ENCODE results near the gene CENPE.

CENPE gene

DNA sequence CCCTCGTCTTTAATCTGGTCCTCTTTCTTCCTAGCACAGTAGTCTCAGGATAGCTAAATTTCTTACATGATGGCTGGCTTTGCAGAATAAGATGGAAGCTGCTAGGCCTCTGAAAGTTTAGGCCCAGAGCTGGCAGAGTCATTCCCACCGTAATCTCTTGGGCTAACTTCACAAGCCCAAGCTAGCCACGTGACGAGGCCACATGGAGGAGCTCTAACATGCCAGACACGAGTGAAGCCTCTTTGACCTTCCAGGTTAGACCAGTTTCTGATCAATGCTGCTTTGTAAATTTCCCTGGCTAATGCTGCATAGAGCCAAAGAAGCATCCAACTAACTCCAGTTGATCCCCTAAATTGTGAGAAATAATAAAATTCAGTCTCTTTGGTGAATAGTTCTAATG, 9.5 kb upstream of the CENPE start:
- Histone ChIP-seq H3F3A (ENCODE audit: control insufficient read depth, insufficient read depth) (no peaks in the 10 kb centered on the region), H3K27me3 (ENCODE audit: control insufficient read depth, low read length) (no peaks in the 10 kb centered on the region), H3K79me2 (ENCODE audit: control insufficient read depth, low read length) (no peaks in the 10 kb centered on the region), H3K9me3 (ENCODE audit: control insufficient read depth, insufficient read depth, low read length) (no peaks in the 10 kb centered on the region), H3K27ac (ENCODE audit: low read depth, low read length) (no peak overlapping the region), H3K9me2 (replicated peaks; ENCODE audit: control insufficient read depth, low read length) (no peaks in the 10 kb centered on the region; the same call in 1 of the 2 replicates), H3K36me3 (ENCODE audit: control insufficient read depth, low read length) (no peaks in the 10 kb centered on the region), H3K4me3 (ENCODE audit: low read length) (no peak overlapping the region), H4K20me1 (ENCODE audit: control insufficient read depth, insufficient read depth, low read depth, low read length) (no peaks in the 10 kb centered on the region), H3K4me1 (ENCODE audit: control insufficient read depth, low read length) (no peaks in the 10 kb centered on the region), H3K4me2 (ENCODE audit: low read length) (no peak overlapping the region)
- TF ChIP-seq, protein P1, sequence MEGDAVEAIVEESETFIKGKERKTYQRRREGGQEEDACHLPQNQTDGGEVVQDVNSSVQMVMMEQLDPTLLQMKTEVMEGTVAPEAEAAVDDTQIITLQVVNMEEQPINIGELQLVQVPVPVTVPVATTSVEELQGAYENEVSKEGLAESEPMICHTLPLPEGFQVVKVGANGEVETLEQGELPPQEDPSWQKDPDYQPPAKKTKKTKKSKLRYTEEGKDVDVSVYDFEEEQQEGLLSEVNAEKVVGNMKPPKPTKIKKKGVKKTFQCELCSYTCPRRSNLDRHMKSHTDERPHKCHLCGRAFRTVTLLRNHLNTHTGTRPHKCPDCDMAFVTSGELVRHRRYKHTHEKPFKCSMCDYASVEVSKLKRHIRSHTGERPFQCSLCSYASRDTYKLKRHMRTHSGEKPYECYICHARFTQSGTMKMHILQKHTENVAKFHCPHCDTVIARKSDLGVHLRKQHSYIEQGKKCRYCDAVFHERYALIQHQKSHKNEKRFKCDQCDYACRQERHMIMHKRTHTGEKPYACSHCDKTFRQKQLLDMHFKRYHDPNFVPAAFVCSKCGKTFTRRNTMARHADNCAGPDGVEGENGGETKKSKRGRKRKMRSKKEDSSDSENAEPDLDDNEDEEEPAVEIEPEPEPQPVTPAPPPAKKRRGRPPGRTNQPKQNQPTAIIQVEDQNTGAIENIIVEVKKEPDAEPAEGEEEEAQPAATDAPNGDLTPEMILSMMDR (IDR thresholded peaks at IDR 0.05; ENCODE audit: low read depth, low read length, poor library complexity, severe bottlenecking): no peak
- no peak for TF ChIP-seq EZH2phosphoT487 (IDR thresholded peaks at IDR 0.05; ENCODE audit: borderline replicate concordance, low read length)

DNA sequence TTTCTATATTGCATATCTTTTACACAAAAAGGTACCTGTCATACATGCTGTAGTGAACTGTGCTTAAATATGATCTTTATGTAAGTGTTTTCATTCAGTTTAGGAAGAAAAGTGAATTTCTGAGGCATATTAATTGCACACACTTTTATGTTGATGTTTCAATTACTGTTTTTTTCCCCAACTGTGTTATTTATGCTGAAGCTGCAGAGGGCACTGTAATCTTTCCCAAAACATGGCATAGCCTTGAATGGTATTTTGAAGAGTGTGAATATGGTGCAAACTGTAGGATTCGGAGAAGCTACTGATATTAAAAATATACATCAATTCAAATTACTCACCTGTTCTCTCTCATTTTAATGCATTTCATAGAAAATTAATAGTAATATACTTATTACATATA, 6.0 kb upstream of the CENPE start:
- Histone ChIP-seq H3K4me1 (ENCODE audit: control insufficient read depth, low read length) (no peaks in the 10 kb centered on the region), H3K9me2 (replicated peaks; ENCODE audit: control insufficient read depth, low read length) (no peaks in the 10 kb centered on the region), H3K79me2 (ENCODE audit: control insufficient read depth, low read length) (no peaks in the 10 kb centered on the region), H3K27ac (ENCODE audit: low read depth, low read length) (no peak overlapping the region), H3K4me3 (ENCODE audit: low read length) (no peak overlapping the region), H4K20me1 (ENCODE audit: control insufficient read depth, insufficient read depth, low read depth, low read length) (no peaks in the 10 kb centered on the region), H3K9me3 (ENCODE audit: control insufficient read depth, insufficient read depth, low read length) (no peaks in the 10 kb centered on the region), H3F3A (ENCODE audit: control insufficient read depth, insufficient read depth) (no peaks in the 10 kb centered on the region), H3K36me3 (ENCODE audit: control insufficient read depth, low read length) (no peaks in the 10 kb centered on the region), H3K27me3 (ENCODE audit: control insufficient read depth, low read length) (no peaks in the 10 kb centered on the region), H3K4me2 (ENCODE audit: low read length) (no peak overlapping the region)
- TF ChIP-seq, protein P1 (IDR thresholded peaks at IDR 0.05; ENCODE audit: low read depth, low read length, poor library complexity, severe bottlenecking): peak; percentile 23
- no peak for TF ChIP-seq EZH2phosphoT487 (IDR thresholded peaks at IDR 0.05; ENCODE audit: borderline replicate concordance, low read length)

DNA sequence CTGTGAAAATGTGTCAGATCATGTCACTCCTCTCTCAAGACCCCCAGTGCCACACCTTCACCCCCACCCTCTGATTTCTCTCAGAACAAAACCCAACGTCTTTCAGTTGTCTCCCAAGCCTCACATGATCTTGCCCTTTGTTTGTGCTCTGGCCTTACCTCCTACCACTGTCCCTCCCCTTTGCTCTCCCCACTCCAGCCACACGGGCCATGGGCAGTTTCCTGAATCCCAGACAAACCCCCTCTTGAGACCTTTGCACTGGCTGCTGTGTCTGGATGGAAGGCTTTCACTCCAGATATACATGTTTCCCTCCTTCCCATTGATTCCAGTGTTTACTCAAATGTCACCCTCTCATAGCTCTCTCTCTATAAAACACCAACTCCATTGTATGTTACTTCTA, 3.6 kb upstream of the CENPE start:
- Histone ChIP-seq H4K20me1 (ENCODE audit: control insufficient read depth, insufficient read depth, low read depth, low read length) (no peaks in the 10 kb centered on the region), H3K9me3 (ENCODE audit: control insufficient read depth, insufficient read depth, low read length) (no peaks in the 10 kb centered on the region), H3K4me2 (ENCODE audit: low read length) (no peak overlapping the region), H3K79me2 (ENCODE audit: control insufficient read depth, low read length) (peaks cover 14% of the 10 kb centered on the region), H3K36me3 (ENCODE audit: control insufficient read depth, low read length) (peaks cover 12% of the 10 kb centered on the region), H3K27me3 (ENCODE audit: control insufficient read depth, low read length) (no peaks in the 10 kb centered on the region), H3K9me2 (replicated peaks; ENCODE audit: control insufficient read depth, low read length) (no peaks in the 10 kb centered on the region), H3K27ac (ENCODE audit: low read depth, low read length) (no peak overlapping the region), H3K4me1 (ENCODE audit: control insufficient read depth, low read length) (peaks cover 13% of the 10 kb centered on the region), H3K4me3 (ENCODE audit: low read length) (no peak overlapping the region), H3F3A (ENCODE audit: control insufficient read depth, insufficient read depth) (no peaks in the 10 kb centered on the region)
- TF ChIP-seq, protein P1 (IDR thresholded peaks at IDR 0.05; ENCODE audit: low read depth, low read length, poor library complexity, severe bottlenecking): no peak
- no peak for TF ChIP-seq EZH2phosphoT487 (IDR thresholded peaks at IDR 0.05; ENCODE audit: borderline replicate concordance, low read length)

DNA sequence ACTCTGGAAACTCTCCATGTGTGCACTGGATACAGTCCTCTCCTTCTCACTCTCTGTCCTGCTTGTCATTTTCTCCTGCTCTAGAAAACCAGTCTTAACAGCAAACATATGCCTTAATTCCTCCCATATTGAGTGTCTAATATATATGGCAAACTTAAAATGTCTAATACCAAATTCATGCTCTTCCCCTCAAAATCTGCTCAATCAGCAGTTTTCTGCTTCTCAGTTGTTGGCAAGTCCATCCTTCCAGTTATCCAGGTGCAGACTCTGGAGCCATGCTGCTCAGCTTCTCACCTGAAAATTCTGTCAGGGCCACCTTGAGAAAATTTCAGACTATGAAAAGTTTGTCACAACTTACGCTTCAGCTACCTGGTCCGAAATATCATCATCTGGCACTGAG, 3.1 kb upstream of the CENPE start:
- Histone ChIP-seq H3K36me3 (ENCODE audit: control insufficient read depth, low read length) (peaks cover 16% of the 10 kb centered on the region), H3K9me3 (ENCODE audit: control insufficient read depth, insufficient read depth, low read length) (no peaks in the 10 kb centered on the region), H3K27me3 (ENCODE audit: control insufficient read depth, low read length) (no peaks in the 10 kb centered on the region), H3K4me1 (ENCODE audit: control insufficient read depth, low read length) (peaks cover 18% of the 10 kb centered on the region), H3K4me3 (ENCODE audit: low read length) (no peak overlapping the region), H3K27ac (ENCODE audit: low read depth, low read length) (no peak overlapping the region), H3K79me2 (ENCODE audit: control insufficient read depth, low read length) (peaks cover 19% of the 10 kb centered on the region), H4K20me1 (ENCODE audit: control insufficient read depth, insufficient read depth, low read depth, low read length) (no peaks in the 10 kb centered on the region), H3K9me2 (replicated peaks; ENCODE audit: control insufficient read depth, low read length) (no peaks in the 10 kb centered on the region), H3F3A (ENCODE audit: control insufficient read depth, insufficient read depth) (no peaks in the 10 kb centered on the region), H3K4me2 (ENCODE audit: low read length) (no peak overlapping the region)
- no peak for TF ChIP-seq EZH2phosphoT487 (IDR thresholded peaks at IDR 0.05; ENCODE audit: borderline replicate concordance, low read length)
- TF ChIP-seq, protein P1 (IDR thresholded peaks at IDR 0.05; ENCODE audit: low read depth, low read length, poor library complexity, severe bottlenecking): no peak
